Hepatocyte (in vitro differentiated cells): Measurements from ENCODE around the gene MIP. TPM values are rescaled to one million over a fixed set of nuclear protein-coding genes. Genes with fewer than 3 reads are reported as not detected.

Source experiments
- DNase-seq: peaks from one replicate; pipeline ENCODE4 v3.0.0-alpha.2; 2016; ENCODE audit warnings: low spot score
- H2AFZ ChIP-seq: fragments of 200-600 bp; sonication (generic); 2 replicates; pipeline ENCODE4 v1.6.0; 2016; ENCODE audit warnings: antibody characterized with exemption, mild to moderate bottlenecking
- H3K27ac ChIP-seq: fragments of 200-600 bp; sonication (generic); 2 replicates; pipeline ENCODE4 v1.5.1; 2016; ENCODE audit warnings: mild to moderate bottlenecking
- H3K27me3 ChIP-seq: fragments of 200-600 bp; sonication (generic); 2 replicates; pipeline ENCODE4 v1.6.1; 2016
- H3K36me3 ChIP-seq: fragments of 200-600 bp; sonication (generic); replicated peaks from 2 replicates; pipeline ENCODE4 v1.5.1; 2016; ENCODE audit warnings: low read depth; ENCODE audit not compliant: insufficient read depth
- H3K4me1 ChIP-seq: fragments of 200-600 bp; sonication (generic); 2 replicates; pipeline ENCODE4 v1.5.1; 2016; ENCODE audit warnings: mild to moderate bottlenecking, moderate library complexity; ENCODE audit not compliant: insufficient read depth
- H3K4me2 ChIP-seq: fragments of 200-600 bp; sonication (generic); 2 replicates; pipeline ENCODE4 v1.6.0; 2016
- H3K4me3 ChIP-seq: fragments of 200-600 bp; sonication (generic); 2 replicates; pipeline ENCODE4 v1.5.1; 2016; ENCODE audit warnings: mild to moderate bottlenecking
- H3K79me2 ChIP-seq: fragments of 200-600 bp; sonication (generic); 2 replicates; pipeline ENCODE4 v1.6.0; 2017; ENCODE audit warnings: mild to moderate bottlenecking
- H3K9me2 ChIP-seq: fragments of 200-600 bp; sonication (generic); replicated peaks from 2 replicates; pipeline ENCODE4 v1.6.0; 2017; ENCODE audit warnings: mild to moderate bottlenecking; ENCODE audit not compliant: insufficient read depth
- H3K9me3 ChIP-seq: fragments of 200-600 bp; sonication (generic); 2 replicates; pipeline ENCODE4 v1.5.1; 2016; ENCODE audit warnings: low read depth, mild to moderate bottlenecking
- H4K20me1 ChIP-seq: fragments of 200-600 bp; sonication (generic); 2 replicates; pipeline ENCODE4 v1.6.0; 2016; ENCODE audit warnings: mild to moderate bottlenecking; ENCODE audit not compliant: insufficient read depth, poor library complexity, severe bottlenecking
- CTCF ChIP-seq: fragments of 200-600 bp; sonication (generic); IDR thresholded peaks from 2 replicates; pipeline ENCODE4 v1.5.1; 2016; ENCODE audit warnings: antibody characterized with exemption, mild to moderate bottlenecking; ENCODE audit not compliant: poor library complexity
- EZH2 ChIP-seq: fragments of 200-600 bp; sonication (generic); IDR thresholded peaks from 2 replicates; pipeline ENCODE4 v1.6.1; 2016; ENCODE audit warnings: antibody characterized with exemption, mild to moderate bottlenecking, borderline replicate concordance
- EZH2phosphoT487 ChIP-seq: fragments of 200-600 bp; sonication (generic); IDR thresholded peaks from one replicate; pipeline ENCODE4 v1.6.1; 2018; ENCODE audit warnings: antibody characterized with exemption, mild to moderate bottlenecking, low read depth, moderate library complexity; ENCODE audit not compliant: unreplicated experiment, severe bottlenecking
- WGBS: methylation state at CpG from one replicate; pipeline ENCODE4 v1.1.6; 2016; ENCODE audit warnings: low lambda C conversion rate; ENCODE audit errors: missing lambda C conversion rate; 5-methylcytosine and 5-hydroxymethylcytosine counted together
- polyA plus RNA-seq: library from polyadenylated mRNA; unstranded; fragments of >200 nt; fragmentation: Nextera tagmentation; extraction: Ambion mirVana; gene quantifications from 2 replicates; pipeline ENCODE4 v1.2.1, GENCODE V29; 2016
- total RNA-seq: library from RNA; depleted of rRNA; stranded (reverse); fragments of >200 nt; gene quantifications from 2 replicates; pipeline ENCODE4 v1.2.3, GENCODE V29; 2014

The MIP gene
- total and polyA plus RNA-seq, 2 experiments from 2014 or later = not detected

DNA sequence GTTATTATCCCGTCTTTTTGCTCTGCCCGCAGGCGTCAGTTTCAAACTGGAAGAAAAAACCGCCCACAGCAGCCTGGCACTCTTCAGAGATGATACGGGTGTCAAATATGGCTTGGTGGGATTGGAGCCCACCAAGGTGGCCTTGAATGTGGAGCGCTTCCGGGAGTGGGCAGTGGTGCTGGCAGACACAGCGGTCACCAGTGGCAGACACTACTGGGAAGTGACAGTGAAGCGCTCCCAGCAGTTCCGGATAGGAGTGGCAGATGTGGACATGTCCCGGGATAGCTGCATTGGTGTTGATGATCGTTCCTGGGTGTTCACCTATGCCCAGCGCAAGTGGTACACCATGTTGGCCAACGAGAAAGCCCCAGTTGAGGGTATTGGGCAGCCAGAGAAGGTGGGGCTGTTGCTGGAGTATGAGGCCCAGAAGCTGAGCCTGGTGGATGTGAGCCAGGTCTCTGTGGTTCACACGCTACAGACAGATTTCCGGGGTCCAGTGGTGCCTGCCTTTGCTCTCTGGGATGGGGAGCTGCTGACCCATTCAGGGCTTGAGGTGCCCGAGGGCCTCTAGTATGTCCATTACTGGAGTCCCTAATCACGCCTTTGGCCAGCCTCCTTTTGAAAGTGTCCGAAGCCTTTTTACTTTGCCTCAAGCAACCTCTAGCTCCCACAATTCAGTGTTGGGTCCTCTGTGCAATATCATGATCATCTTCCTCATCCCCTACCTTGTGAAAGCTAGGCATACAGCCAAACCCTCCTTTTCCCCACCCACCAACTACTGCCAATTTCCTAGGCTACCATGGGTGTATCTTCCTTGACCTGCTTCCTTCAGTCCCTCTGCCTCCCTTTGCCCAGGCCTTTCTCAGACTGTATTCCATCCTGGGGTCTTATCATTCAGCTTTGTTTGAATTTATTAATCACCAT lies 14.8 kb upstream of the MIP start:
- peak overlapping the region; percentile 88 for H3K27ac ChIP-seq
- H3K36me3 ChIP-seq = no peaks in the 10 kb centered on the region
- no peaks in the 10 kb centered on the region for H3K27me3 ChIP-seq
- peaks cover 24% of the 10 kb centered on the region for H3K79me2 ChIP-seq
- peak overlapping the region; percentile 80 for H3K4me2 ChIP-seq
- peaks cover 4% of the 10 kb centered on the region for H3K4me1 ChIP-seq
- peak overlapping the region; percentile 92 for H2AFZ ChIP-seq
- no peak for TF ChIP-seq EZH2
- H3K4me3 ChIP-seq = peak overlapping the region; percentile 80
- 60% methylated on average over 19 of the region's 19 CpGs for WGBS
- no peak for DNase-seq
- H3K9me3 ChIP-seq = no peaks in the 10 kb centered on the region
- no peaks in the 10 kb centered on the region for H4K20me1 ChIP-seq
- H3K9me2 ChIP-seq = no peaks in the 10 kb centered on the region

DNA sequence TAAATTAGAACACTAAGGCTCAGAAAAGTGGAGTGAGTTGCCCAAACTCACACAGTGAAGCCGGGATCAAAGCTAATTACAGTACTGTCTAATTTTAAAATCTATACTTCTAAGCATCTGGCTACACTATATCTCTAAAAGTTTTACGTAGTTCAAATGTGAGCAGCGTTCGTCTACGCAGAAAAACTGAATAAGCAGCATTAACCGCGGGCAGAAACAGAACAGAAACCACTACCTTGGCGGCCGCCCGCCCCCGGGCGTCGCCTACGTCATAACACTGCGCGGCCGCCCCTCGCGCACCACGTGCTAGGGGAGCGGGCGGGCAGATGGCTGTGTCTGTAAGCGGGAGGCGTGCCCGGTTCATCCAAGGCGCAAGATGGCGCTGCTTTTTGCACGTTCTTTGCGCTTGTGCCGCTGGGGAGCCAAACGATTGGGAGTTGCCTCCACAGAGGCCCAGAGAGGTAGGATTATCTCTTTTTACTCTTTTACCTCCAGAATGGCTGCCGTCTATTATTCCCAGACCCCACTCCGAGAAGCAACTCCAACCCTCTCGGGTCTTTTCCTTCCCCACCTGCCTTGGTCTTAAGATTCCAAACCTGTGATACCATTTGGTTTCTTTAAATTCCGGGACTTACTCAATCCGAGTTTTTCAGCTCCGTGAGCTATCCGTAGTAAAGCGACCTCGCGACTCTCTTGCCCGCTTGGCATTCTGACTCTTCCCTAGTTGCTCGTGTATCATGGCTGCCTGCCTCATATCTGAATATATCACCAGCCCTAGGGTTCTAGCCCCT lies 14.0 kb upstream of the MIP start, which contains the start of gene SPRYD4:
TSS of gene SPRYD4 (plus strand) at position 363 of the 791 bp plus-strand sequence. CDS start at position 377, 14 bp downstream.
- Histone ChIP-seq H3K36me3 (no peaks in the 10 kb centered on the region), H2AFZ (peak within 1 kb of the TSS; percentile 92), H3K79me2 (peaks cover 24% of the 10 kb centered on the region), H3K4me1 (peaks cover 7% of the 10 kb centered on the region), H4K20me1 (no peaks in the 10 kb centered on the region), H3K27ac (peak within 1 kb of the TSS; percentile 88), H3K9me3 (no peaks in the 10 kb centered on the region), H3K27me3 (no peaks in the 10 kb centered on the region), H3K9me2 (no peaks in the 10 kb centered on the region), H3K4me3 (peak within 1 kb of the TSS; percentile 80), H3K4me2 (peak within 1 kb of the TSS; percentile 80)
- 2% methylated on average over 43 of the region's 43 CpGs for WGBS
- DNase-seq = peak; percentile 97
- no peak for TF ChIP-seq EZH2
- peak; percentile 39 for TF ChIP-seq CTCF

GRCh38 chr12:56462565-56462964 lies 8.1 kb upstream of the MIP start:
- H3K4me3 ChIP-seq = no peak overlapping the region

More at GRCh38 chr12:56462565-56462964, 8.1 kb upstream of the MIP start:
- Histone ChIP-seq H3K36me3 (no peaks in the 10 kb centered on the region), H3K9me3 (no peaks in the 10 kb centered on the region), H3K27me3 (no peaks in the 10 kb centered on the region), H2AFZ (no peak overlapping the region), H3K4me1 (peaks cover 3% of the 10 kb centered on the region), H3K4me2 (no peak overlapping the region), H3K9me2 (no peaks in the 10 kb centered on the region), H3K27ac (no peak overlapping the region), H3K79me2 (no peaks in the 10 kb centered on the region), H4K20me1 (no peaks in the 10 kb centered on the region)
- TF ChIP-seq CTCF (no peak), EZH2phosphoT487 (no peak), EZH2 (no peak)
- DNase-seq = no peak
